ENCODE data around the gene SND1.
"Not testable (repeated sequence)": the region's sequence is repeated elsewhere in the genome, so short reads cannot be mapped to it uniquely, and the experiment has no call there.

The SND1 gene

DNA sequence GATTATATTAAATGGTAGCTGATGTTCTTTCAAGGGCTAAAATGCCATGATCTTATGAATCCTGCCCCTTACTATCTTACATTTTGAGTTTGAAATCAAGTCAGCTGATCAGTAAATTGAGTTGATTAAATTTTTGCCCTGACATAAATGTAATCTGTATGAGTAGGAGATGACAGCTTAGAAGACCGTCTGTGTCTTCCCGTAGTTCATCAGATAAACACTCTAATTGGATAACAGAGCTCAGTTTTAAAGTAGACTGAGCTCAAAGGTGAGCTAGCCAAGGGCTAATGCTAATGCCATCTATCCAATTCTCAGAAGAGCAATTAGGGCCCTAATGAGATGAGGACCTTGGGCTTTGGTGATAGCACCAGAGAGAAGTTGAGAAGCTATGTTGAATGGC is 296.3 kb downstream of the SND1 start:
- no peak for DNase-seq (ENCODE audit: extremely low read depth in 1 of 2, low read depth in 1 of 2)

DNA sequence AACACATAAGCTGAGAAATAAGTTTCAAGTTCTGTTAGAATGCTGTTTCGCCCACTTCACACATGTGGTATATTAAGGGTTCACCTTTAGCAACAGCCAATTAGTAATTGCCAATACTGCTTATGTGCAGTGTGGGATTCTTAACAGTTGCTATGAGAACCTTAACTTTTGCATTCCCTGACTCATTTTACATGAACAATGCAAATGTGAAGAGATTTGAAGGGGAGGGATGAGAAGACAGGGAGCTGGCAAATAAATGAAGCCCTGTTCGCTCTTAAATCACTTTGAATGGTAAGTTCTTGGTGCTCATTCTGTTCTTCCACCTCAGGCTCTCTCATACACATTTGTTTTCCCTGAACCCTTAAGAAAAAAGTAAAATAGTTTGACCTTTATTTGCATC is 296.9 kb downstream of the SND1 start:
- no peak for DNase-seq (ENCODE audit: extremely low read depth in 1 of 2, low read depth in 1 of 2)

DNA sequence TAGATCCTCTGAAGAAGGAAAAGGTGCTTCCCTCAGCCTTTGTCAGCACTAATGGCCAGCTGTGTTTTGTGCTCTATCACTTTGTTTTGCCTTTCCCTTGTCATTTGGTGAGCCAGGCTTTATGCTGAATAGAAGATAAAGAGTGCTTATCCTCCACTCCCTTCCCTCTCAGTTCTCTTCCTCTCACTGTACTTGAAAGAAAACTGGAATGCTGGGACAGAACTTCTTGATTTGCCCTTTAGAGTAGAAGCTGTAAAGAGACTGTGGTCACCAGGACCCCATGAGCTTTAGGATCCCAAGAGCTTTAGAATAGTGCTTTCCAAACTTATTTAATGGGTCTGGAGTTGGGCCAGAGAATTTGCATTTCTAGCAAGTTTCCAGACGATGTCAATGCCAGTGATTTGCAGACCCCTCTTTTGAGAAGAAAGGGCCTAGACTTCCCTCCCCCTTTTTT is 297.8 kb downstream of the SND1 start:
- no peak for DNase-seq (ENCODE audit: extremely low read depth in 1 of 2, low read depth in 1 of 2)

DNA sequence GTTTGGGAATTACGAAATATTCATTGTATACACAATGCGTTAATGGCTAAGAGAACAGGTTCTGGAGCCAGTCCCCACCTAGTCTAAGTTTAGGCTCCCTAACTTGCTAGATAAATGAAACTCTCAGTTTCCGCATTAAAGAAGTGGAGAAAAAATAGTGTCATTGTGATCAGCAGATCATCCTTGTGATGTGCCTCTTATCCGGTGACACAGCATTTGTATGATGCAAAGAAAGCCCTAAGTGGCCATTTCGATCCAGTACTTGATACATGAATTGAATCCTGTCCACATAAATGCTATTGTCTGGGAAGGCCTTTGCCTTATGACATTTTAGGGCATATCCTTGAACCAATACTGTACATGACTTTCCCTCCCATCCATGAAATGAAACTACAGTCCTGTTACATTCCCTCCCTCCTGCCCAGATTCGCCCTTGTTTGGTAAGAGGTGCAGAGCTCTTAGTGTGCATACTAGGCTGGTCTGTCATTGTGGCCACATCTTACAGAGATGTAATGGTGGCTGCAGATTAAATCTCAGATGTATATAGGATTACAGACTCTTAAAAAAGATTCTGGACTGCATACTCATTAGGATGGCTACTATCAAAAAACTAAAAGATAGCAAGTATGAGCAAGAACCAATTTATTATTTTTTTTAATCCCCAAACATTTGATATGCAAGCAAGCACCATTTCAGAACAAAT is 298.4 kb downstream of the SND1 start:
- no peak for DNase-seq (ENCODE audit: extremely low read depth in 1 of 2, low read depth in 1 of 2)

DNA sequence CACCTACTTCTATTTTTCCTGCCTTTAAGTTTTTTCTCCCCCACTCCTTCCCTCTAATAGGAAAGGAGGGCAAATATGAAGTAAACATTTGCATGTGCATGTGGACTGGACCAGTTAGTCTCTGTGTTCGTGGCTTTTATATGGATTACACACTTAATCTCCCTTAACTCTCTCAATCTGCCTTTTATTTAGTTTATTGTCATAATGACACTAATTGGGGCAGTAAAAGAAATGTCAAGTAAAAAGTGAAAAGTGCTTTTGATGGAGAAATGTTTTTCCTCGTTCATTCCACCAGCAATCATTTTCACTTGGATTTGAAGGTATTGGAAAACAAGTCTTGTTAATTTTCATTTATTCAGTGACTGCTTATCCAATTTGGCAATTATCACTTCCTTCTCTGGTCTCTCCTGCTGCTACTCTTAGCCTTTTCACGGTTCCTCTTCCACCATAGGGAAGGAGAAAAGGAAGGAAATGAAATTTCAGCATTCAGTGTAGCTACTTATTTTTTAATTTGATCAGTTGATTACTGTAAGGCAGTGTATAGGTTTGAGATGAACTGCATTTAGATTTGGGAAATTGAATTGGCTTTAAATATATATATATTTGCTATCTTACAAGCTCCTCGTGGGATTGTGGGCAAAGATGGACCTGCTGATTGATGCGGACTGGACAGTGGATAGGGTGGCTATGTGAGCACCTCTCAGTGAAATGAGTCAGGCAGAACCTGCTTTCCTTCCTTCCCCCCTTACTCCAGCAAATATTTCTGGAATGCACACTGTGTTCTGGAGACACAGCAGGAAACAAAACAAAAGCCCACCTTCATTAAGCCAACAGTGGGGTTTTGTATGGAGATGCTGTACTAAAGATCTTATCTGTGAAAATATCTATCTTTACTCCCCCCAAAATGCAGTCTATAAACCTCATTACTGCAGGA is 301.7 kb downstream of the SND1 start:
- no peak for DNase-seq (ENCODE audit: extremely low read depth in 1 of 2, low read depth in 1 of 2)

DNA sequence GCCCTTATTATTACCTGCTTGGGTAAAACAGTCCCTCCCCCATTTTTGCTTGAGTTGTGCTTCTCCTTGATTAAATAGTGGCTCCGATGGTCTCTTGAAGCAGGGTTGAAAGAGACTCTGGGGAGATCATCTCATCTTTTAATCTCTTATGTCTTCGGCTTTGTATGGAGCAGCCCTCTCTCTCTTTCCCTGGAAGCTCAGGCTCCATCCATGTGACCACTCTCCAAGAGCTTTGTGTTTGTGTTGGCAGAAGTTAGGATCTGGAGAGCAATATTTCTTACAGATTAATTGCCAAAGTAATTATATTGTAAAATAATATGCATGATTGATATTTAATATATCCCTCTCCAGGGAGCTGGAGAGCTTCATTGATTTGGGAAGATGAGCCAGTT is 302.4 kb downstream of the SND1 start:
- DNase-seq (ENCODE audit: extremely low read depth in 1 of 2, low read depth in 1 of 2) = no peak

DNA sequence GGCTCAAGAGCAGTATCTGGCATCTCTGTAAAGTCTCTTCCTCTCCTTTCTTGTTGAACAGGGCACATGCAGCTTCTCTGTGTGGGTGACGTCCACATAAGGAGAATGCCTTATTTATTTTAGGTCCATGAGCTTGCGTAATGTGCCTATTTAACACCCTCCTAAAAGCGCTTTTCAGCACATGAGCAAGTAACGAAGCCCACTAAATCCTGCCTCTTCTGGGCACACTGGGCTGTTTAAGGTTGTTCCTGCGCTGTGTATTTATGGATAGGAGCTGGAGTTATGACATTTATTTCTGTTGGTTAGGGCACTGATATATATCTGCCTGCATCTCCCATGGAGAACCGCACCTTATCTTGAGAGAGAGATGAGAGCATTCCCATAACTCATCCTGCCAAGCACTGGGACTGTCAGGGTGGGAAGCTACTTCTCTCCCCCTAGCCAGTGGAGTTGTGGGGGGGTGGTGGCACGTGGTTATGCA is 303.1 kb downstream of the SND1 start:
- no peak for DNase-seq (ENCODE audit: extremely low read depth in 1 of 2, low read depth in 1 of 2)

DNA sequence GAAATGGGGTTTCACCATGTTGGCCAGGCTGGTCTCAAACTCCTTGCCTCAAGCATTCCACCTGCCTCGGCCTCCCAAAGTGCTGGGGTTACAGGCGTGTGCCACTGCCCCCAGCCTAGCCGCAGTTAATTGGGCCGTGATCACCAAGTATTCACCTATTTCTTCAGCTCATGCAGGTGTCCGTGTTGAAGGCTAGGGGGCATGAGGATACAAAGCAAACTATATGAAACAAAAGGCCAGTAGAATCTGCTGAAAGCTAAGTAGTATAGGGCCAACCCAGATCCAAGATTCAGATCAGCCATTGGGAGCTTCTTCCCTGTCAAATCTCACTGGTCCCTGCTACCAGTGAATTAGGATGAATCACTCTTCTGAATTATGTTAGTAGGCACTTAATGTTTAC is 305.9 kb downstream of the SND1 start:
- DNase-seq (ENCODE audit: extremely low read depth in 1 of 2, low read depth in 1 of 2) = no peak

DNA sequence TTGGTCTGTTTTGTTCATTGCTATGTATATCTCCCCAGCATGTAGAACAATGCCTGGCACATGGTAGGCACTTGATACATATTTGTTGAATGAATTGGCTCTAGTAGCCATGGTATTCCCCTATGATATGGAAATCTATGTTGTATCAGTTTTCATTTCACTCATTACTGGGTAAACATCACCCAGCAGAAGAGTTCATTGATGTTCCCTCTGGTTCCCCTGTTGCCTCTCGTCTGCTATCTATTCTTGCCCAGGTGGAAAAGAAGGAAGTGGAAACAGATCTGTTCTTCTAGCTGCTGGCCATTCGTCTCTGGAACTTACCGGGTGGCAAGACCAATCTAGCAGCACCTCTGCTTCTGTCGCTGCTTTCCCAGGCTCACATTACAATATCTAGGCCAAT is 307.8 kb downstream of the SND1 start:
- no peak for DNase-seq (ENCODE audit: extremely low read depth in 1 of 2, low read depth in 1 of 2)

DNA sequence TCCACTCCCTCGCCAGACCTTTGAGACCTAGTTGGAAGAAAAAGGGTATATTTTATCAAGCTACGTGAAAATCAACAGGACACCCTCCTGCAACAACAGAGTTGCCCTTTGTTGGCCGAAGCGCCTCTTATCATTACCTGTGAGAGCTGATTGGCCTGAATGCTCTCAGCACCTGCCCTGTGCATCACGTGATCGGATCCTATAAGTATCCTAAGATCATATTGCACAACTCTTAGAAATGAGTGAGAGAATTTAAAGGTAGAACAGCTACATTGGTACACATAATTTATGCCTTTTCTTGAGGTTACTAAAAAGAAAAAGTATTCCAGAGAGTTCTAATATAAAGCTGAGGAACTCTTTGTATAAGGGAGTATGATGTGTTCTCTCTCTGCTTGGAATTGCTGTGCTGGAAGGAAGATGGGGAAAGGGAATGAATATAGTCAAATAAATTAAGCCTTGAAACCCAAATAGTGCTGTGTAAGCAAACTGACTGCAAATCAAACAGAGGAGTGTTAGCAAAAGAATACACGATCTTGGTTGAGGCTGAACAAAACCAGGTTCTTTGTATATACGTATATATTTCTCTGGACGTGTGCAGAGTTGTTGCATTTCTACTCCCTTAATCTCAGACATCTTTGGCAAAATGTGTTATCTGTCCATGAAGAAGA is 309.9 kb downstream of the SND1 start:
- DNase-seq (ENCODE audit: extremely low read depth in 1 of 2, low read depth in 1 of 2) = no peak

DNA sequence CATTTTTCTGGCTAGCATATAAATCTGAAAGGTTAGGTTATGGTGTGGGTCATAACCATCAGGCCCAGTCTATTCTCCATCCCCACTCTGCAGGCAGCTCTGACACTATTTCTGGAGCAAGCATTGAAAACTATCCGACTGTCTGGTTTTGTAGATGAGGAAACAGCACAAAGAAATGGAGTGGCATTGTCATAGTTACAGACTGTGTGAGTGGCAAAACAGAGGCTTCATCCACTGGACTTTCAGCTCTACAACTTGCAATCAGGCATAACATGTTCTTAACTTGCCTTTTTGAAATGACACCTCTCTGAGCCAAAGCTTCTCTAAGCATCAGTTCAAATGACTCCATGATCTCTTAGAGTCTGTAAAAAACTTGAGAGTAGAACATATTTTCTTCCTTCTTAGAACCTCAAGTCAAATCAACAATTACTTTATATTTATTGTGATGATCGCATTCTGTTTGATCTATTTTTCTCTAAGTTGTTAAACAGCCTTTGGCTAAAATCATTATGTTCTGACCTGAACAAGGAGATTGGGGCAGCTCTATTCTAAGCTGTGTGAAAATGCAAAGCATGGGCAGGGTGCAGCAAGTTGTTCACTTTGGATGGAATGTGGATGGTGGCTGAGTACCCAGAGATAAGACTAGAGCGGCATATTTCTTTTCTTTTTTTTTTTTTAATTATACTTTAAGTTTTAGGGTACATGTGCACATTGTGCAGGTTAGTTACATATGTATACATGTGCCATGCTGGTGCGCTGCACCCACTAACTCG is 310.8 kb downstream of the SND1 start:
- DNase-seq (ENCODE audit: extremely low read depth in 1 of 2, low read depth in 1 of 2) = no peak

DNA sequence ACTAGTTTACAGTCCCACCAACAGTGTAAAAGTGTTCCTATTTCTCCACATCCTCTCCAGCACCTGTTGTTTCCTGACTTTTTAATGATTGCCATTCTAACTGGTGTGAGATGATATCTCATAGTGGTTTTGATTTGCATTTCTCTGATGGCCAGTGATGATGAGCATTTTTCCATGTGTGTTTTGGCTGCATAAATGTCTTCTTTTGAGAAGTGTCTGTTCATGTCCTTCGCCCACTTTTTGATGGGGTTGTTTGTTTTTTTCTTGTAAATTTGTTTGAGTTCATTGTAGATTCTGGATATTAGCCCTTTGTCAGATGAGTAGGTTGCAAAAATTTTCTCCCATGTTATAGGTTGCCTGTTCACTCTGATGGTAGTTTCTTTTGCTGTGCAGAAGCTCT is 311.9 kb downstream of the SND1 start:
- DNase-seq (ENCODE audit: extremely low read depth in 1 of 2, low read depth in 1 of 2) = not testable (repeated sequence)

DNA sequence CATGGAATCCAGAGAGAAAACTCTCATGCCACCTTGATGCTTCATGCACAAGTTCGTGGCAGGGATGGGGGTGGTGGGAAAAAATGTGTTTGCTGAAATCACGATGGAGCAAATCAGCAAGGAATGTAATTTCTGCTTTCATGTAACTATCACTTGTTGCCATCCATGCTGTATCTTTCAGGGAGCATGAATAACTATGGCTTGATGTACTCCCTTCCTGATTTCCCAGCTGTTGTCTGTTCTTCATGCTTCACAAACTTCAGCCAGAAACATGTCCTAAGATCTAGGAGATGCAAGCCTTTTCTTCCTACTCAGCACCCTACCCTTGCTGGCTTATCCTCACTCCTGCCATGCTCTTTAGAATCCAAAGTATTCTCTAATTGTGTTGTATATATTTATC is 315.3 kb downstream of the SND1 start:
- DNase-seq (ENCODE audit: extremely low read depth in 1 of 2, low read depth in 1 of 2) = no peak

DNA sequence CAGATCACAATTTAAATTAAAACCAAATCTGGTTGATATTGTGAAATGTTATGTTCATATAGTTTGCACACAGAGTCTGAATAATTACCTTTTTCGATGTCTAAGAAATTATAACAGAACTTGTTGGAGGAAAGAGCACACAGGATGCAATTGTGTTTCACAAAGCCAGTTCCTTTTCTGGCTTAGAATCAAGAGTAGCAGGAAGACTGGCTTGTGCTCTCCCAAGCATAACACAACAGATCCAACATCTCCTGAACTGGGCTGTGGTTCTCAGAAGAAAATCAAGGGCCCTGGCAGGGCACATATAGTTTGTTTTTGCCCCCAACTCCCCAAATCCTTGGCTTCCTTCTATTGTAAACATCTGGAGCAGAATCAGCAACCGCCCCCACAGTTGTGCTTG is 316.6 kb downstream of the SND1 start:
- DNase-seq (ENCODE audit: extremely low read depth in 1 of 2, low read depth in 1 of 2) = no peak

DNA sequence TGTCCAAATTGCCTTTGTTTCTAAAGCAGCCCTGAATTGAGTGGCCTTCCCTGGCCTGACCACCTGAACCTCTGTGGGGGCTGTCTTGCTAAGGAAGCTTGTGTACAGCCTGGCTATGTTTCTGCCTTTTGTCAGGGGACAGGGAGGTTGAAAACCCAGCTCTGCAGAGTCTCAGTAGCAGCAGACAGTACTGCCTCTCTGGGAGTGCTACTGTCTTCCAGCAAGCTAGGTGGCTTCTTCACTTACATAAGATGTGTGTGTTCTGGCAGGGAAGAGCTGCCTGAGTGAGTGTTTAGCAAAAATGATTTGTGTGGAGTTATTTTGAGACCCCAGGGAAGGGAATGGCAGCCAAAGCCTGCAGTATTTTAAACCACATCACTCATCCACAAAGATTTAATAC is 321.8 kb downstream of the SND1 start:
- no peak for DNase-seq (ENCODE audit: extremely low read depth in 1 of 2, low read depth in 1 of 2)

DNA sequence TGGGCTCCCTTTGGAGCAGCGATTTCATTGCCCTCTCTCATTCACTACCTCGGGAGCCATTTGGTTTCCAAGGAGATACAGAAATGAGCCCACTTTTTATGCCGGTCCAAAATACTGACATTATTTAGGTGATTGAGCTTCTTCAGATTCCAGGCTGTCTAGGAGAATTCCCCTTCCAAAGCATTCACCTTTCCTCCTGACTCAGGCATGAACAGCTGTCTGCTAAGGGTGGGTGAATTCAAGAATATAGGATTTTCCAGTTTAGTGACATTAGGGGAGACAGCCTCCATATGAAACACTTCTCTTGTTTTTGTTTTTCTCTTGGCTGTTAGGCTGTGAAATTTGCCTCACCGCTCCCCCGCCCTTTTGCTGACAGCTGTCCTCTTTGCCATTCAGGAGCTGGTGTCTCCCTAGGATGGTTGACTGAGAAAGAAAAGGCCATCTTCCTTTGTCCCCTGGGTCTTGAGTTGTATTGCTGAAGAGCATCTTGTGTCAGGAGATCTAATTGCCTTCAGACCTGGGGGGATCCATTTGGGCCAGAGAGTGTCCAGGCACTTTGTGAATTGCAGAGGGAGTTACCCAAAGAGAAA is 322.5 kb downstream of the SND1 start:
- no peak for DNase-seq (ENCODE audit: extremely low read depth in 1 of 2, low read depth in 1 of 2)

DNA sequence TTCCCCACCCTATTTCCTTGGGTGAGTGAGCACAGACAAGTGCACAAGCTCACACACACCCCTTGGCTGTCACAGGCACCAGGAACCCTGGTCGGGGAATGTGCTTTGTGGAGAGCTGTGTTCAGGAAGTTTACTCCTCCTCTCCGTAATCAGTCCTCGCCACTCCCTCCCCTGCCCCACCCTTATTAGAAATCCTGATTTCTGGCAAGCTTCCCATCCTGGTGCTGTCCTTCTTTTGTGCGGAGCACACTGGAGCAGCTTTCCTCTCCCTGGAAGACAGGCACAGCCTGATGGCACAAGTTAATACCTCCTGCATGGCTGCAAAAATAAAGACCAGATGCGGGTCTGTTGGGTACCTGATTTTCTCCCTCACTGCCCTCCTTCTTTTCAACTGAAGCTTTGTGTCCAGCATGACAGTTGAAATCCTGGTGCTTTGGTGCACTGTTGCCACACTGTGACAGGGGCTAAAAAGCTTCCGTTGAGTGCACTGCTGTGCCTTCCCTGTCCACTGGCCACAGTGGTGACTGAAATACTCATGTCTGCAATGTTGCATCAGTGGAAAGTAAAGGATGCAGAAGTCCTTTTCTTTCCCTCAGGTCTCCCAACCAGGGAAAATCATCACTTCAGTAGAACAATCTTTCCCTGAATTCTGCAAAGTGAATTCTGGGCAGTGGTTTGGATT is 324.2 kb downstream of the SND1 start:
- DNase-seq (ENCODE audit: extremely low read depth in 1 of 2, low read depth in 1 of 2) = no peak

DNA sequence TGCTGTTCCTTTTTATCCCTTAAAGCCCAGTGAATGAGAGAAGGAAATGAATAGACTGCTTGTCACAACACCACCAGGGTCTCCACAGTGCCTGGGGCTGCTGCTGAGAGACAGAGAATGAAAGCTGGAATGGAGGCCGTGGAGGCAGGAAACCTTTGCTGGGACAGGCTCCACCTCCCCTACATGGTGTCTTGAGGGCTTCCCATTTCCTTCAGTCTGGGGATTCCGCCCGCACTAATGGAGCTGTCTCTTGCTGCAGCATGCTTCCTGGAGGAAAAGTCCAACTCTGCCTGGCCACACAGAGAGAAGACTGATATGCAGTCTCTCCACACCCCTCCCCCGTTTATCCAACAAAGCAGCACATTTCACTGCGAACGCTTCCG is 324.7 kb downstream of the SND1 start:
- DNase-seq (ENCODE audit: extremely low read depth in 1 of 2, low read depth in 1 of 2) = no peak

DNA sequence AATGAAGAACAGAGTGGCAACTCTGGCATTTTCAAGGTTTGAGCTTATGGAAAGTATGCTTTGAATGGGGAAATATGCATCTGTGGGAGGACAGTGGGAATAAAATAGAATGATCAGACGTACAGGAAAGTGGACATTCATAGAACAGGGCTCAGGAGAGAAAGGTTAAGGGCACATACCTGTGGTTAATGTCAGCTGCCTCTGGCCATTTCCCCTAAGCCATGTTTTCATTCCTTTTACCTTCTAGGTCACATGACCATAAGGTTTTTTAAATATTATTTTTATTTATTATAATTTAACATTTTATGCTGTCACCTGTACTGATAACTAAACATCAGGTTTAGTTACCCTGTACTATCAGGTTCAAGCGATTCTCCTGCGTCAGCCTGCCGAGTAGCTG is 326.4 kb downstream of the SND1 start:
- DNase-seq (ENCODE audit: extremely low read depth in 1 of 2, low read depth in 1 of 2) = no peak

Measured in stimulated activated CD8-positive, alpha-beta memory T cell treated with anti-CD3 and anti-CD28 coated beads, Interleukin-7, amount 100 ng/mL, for 48 hours (primary cell).